Right kidney (tissue), 1 donor: ENCODE measurements around the gene BCL2L14.
"Not testable (repeated sequence)": the region's sequence is repeated elsewhere in the genome, so short reads cannot be mapped to it uniquely, and the experiment has no call there.

Experiments
- DNase-seq: peaks from one replicate; pipeline ENCODE4 v3.0.0-alpha.2; 2016

Gene BCL2L14

DNA sequence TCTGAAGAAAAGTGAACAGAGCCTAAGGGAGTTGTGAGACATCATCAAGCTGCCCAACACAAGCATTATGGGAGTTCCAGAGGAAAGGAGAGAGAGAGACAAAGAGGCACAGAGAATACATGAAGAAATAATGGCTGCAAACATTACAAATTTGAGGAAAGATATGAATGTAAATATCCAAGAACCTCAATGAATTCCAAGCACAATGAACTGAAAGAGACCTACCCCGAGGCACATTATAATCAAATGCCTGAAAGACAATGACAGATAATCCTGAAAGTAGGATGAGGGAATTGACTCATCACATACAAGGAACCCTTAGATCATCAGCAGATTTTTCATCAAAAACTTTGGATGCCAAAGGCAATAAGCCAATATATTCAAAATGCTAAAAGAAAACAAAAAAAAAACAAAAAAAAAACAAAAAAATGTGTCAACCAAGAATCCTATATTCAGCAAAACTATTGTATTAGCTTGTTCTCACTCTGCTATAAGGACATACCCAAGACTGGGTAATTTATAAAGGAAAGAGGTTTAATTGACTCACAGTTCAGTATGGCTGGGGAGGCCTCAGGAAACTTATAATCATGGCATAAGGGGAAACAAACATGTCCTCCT lies 37.8 kb downstream of the BCL2L14 start:
- DNase-seq: no peak

GRCh38 chr12:12110923-12111555 lies 40.3 kb downstream of the BCL2L14 start:
- not testable (repeated sequence) for DNase-seq

DNA sequence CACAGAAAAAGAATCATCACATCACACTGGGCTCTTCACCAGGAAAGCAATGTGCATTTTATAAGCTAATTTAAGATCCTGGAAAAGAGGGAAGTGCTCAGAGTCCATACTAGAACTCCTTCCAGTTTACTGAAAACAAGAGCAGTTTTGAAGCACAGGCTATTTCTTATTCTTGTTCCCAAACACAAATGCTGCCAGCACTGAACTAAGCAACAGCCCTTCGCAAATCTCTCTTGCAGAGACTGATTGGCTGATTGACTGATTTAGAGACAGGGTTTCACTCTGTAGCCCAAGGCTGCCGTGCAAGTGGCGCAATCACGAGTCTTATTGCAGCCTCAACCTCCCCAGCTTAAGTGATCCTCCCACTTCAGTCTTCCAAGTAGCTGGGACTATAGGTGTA lies 44.8 kb downstream of the BCL2L14 start:
- DNase-seq: no peak

- DNase-seq: no peak
Measured at GRCh38 chr12:12116677-12117076, 45.9 kb downstream of the BCL2L14 start.

- no peak for DNase-seq
Measured at GRCh38 chr12:12121061-12121460, 50.3 kb downstream of the BCL2L14 start.

DNA sequence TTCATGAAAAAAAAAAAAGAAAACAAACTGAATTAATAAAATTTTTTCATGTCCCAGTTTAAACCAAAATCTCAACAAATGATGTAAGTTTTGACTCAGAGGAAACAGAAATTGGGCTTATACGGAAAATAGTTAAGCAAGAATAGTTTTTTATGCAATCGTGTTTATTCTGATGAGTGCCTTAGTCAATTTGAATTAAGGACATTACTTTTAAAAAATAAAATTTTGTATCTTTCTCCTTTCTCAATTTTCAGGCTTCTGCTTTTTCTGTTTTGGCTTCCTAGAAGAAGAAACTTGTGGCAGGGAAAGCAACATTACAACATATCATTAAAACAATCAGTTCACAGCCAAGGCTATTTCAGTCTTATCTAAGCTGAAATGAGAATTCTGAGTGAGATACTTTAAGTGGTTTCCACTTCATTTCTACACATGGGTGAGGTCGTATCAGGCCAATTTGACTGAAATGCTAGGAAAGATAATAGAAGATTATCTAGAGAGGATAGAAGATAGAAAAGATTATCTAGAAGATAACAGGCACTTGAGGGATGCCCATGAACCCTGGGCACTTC lies 52.4 kb downstream of the BCL2L14 start:
- no peak for DNase-seq

DNA sequence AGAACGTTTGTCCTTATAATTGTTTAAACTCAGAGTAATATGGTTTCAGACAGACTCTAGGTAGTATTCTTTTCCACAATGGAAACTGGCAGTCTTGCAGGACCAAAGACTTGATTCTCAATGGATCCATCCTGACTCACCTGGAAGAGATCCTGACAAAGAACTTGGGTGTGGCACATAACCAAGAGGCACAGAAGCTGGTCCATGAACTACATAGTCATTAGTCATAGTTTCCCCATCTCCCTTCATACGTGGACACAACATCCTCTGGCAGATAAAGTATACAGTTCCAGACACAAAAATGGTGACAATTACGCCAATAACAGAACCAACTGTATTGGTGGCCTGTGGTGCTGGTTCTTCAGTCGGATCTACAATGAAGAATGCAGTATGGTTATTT lies 55.8 kb downstream of the BCL2L14 start:
- DNase-seq: no peak

DNA sequence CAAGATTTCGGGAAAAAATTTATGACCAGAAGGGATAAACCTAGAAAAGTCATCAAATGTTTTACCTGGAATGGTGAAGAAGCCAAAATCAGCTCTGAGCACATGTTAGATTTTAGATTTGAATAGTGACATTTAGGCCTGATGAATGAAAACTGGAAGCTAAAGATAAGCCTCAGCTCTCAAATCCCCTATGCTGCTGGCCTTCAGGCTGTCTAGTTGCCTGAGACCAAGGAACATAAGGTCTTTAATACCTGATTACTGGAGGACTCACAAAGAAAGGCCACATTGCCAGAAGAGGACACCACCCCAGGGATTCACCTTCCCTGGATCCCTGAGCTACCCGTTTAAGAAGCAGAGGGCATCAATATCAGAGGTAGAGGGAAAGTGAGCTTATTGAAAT lies 56.6 kb downstream of the BCL2L14 start:
- DNase-seq: no peak

- no peak for DNase-seq
Measured at GRCh38 chr12:12128670-12129069, 57.9 kb downstream of the BCL2L14 start.

- no peak for DNase-seq
Measured at GRCh38 chr12:12133259-12133658, 62.5 kb downstream of the BCL2L14 start.

DNA sequence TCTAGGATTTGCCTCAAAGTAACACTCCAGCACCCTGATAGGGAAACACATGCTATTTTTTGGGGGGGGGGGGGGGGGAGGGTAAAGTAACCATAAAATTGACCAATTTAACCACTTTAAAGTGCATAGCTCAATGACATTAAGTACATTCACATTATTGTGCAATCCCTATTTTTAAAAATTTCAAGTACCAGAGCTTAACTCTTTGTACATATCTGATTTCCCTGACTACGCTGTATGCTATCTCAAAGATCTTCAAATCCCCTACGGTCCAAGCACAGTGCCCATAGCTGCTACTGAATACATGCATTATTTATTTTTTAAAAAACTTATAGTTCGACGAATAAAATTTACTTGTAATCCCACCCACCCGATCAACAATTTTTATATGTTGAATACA lies 63.0 kb downstream of the BCL2L14 start:
- DNase-seq: no peak

DNA sequence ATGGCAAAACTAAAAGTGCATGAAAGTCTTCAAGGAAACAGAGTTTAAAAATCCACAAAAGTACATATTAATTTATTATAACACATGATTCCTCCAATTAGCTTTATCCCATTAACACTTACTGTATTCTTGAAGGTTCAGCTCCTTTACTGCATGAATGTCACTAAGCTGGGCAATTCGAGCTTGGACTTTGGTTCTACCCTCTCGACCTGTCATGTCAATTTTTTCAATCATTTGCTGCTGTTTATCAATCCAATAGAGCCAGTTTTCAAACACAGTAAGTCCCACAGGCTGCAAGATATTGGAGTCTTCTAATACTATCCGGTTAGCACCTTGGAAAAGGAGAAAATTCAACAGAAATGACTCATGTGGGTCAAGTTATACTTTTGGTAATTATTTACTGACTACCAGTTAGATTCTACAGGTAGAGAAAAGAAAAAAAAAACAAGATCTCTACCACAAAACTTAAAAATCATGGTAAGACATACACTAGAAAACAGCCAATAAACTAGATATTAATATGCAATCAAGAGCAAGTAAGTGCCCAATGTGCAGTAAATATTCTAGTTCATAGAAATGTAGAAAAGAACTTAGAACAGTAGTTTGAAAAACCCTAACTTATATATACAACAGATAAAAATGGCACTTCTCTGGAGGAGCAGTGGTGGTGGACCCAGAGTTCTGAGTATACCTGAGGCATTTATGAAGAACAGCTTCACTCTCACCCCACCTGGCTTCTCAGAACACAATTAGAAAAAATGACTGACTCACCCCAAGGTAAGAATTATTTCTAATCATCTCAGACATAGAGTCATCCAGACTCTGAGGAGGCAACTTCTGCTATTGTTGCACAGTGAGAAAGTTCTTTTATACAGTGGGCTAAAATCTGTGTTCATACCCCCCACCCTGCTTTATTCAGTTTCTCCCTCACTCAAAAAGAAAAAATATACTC lies 67.7 kb downstream of the BCL2L14 start:
- no peak for DNase-seq

- DNase-seq: no peak
Measured at GRCh38 chr12:12141000-12141399, 70.3 kb downstream of the BCL2L14 start.

DNA sequence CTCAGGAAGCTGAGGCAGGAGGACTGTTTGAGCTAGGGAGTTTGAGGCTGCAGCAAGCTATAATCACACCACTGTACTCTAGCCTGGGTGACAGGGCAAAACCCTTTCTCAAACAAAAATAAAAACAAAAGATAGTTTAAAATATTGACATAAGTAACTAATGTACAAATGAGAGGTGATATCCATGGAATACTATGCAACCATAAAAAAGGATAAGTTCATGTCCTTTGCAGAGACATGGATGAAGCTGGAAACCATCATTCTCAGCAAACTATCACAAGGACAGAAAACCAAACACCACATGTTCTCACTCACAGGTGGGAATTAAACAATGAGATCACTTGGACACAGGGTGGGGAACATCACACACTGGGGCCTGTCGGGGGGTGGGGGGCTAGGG lies 73.8 kb downstream of the BCL2L14 start:
- DNase-seq: not testable (repeated sequence)

- DNase-seq: no peak
Measured at GRCh38 chr12:12147111-12147510, 76.4 kb downstream of the BCL2L14 start.
